Stimulated activated CD8-positive, alpha-beta memory T cell treated with anti-CD3 and anti-CD28 coated beads, Interleukin-7, amount 100 ng/mL, for 48 hours (primary cell): ENCODE measurements around the gene OR10A6.

ENCODE experiments used
- DNase-seq, 2 donors: peaks; one replicate each; pipeline ENCODE4 v3.0.0-alpha.2; 2020; ENCODE audit warnings: low read depth in 1 of 2; ENCODE audit errors: extremely low read depth in 1 of 2

The OR10A6 gene, protein sequence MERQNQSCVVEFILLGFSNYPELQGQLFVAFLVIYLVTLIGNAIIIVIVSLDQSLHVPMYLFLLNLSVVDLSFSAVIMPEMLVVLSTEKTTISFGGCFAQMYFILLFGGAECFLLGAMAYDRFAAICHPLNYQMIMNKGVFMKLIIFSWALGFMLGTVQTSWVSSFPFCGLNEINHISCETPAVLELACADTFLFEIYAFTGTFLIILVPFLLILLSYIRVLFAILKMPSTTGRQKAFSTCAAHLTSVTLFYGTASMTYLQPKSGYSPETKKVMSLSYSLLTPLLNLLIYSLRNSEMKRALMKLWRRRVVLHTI

DNA sequence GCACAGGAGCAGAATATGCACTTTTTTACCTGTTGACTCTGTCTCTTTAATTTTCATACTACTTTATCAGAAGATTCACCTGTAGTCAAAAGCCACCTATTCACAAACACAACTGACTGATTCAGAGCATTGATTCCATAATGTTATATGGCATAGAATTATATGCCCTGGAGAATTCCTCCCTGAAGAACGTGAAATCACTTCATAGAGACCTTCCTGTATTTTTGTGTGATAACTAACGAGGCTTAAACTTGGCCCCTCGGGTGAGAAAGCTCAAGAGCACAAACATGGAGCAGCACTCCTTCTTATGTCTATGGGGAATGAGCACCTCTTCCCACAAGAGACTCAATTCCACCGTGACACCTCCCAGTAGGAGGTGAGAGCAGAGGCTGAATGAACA lies at the start of gene OR10A6:
Gene OR10A6 (minus strand): TSS at position 101 of the 400 bp plus-strand sequence. CDS start 2,606 bp downstream, outside the sequence.
- no peak for DNase-seq

DNA sequence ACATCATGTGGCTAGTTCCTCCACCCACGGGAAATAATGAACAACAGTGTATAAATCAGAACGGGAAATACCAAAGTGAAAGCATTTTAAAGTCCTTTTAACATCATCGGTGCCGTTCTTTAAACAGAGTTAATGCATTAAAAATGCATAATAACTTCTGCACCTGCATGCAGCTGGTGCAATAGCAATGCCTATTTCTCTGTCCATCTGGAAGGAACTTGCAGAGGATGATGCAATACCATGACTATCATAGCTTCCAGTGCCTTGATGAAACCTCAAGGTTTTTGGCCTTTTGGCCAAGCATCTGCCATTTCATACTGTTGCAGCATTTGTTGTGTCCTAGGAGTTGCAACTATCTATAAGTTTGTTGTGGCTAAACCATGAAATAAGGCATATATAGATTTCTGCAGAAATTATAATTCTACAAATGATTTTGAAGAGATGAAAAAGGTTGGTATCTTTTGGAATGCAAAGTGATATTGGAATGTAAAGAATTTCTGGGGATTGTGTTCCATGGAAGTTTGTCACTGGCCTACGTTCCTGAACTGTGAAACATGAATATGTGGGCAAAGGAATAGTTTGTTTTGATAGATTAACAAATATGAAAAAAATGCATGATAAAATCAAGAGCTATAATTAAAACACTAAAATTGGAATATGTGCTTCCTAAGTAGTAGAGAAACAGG lies 46.3 kb upstream of the OR10A6 start:
- DNase-seq, result no peak

DNA sequence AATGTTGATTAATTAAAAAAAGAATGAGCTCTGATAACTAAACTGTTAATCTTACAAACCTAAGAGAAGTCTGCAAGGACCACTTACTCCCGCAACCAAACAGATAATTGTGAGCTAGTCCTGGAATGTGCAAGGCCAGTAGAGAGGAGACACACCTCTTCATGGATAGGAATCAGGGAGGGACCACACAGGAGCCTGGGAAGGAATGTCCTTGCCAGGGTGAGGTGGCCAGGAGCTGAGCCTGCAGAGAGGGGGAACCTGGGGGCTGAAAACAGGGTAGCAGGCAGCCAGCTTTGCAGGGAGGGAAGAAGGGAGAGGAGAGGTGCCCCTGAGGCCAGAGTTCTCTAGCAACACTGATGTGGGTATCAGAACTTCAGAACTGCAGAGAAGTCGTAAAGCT lies 43.6 kb upstream of the OR10A6 start:
- DNase-seq, result no peak

DNA sequence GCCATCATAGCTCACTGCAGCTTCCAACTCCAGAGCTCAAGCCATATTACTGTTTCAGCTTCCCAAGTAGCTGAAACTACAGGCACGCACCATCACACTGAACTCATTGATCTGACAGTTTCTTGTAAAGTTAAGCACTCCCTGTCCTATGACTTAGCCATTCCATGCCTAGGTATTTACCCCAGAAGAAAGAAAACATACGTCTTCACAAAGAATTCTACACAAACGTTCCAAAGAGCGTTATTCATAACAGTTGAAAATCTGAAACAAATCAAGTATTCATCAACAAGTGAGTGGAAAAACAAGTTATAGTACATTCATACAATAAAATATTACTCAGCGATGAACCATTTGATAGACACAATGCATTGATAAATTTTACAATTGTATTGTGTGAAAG lies 41.9 kb upstream of the OR10A6 start:
- no peak for DNase-seq

DNA sequence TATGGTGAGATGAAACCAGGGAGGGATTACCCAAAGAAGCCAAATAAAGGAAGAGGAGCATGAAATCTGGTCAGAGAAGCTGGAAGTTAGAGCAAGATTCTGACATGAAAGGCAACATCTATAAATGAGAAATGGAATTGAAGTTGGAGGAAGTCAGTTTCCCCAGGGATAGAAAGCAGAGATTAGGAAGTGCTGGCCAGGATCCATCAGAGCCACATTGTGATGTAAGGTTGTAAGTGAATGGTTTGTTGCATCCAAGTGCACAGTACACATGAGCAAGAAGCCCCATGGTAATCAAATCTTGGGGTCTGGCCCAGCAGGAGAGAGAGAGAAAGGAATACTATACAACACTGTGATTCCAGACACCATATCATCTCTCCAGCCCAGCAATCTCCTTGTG lies 40.8 kb upstream of the OR10A6 start:
- DNase-seq, result no peak

DNA sequence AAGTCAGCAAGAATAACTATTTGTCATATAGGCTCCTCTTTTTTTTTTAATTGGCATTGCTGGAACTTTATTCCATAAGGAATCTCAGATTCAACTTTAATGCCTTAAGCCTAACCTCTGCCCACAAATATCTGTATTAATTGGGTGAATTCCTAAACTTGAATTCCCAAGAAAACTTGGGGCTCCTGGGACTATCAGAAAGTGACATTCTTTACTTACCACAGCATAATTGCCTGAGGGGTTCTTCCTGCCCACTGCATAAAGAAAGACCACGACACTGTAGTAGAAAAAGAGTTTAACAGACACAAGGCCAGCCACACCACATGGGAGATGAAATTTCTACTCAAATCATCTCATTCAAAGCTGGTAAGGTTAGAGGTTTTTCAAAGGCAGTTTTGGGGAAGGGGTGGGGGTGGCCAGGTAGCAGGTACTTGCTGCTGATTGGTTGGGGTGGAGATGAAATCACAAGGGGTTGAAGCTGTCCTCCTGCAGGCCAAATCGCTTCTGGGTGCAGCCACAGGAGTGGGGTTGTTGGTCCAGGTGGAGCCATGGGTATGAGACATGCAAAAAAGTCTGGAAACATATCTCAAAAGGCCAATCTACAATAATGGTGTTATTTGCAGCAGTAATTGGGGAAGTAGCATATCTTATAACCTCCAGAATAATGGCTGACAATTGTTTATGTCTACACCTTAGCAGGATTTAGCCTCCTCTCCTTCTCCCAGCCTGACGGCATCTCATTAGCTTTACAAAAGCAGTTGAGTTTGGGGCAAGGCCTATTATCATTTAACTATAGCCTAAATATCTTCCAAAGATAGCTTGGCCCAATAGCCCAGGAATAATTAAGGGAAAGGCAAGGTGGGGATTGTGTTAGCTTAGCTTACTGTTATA lies 38.9 kb upstream of the OR10A6 start:
- no peak for DNase-seq

DNA sequence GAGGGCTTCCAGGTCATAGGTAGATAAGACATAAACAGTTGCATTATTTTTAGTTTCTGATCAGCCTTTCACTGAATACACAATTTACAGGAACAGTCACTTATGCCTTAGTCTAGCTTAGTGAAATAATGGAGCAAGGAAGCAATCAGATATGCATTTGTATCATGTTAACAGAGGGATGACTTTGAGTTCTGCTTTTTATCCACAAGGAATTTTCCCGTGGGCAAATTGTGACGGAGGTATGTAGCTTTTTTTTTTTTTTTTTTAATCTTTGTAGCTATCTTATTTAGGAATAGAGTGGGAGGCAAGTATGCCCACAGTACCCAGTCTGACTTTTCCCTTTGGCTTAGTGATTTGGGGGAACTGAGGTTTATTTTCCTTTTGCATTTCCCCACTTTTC lies 37.6 kb upstream of the OR10A6 start:
- DNase-seq, result no peak

DNA sequence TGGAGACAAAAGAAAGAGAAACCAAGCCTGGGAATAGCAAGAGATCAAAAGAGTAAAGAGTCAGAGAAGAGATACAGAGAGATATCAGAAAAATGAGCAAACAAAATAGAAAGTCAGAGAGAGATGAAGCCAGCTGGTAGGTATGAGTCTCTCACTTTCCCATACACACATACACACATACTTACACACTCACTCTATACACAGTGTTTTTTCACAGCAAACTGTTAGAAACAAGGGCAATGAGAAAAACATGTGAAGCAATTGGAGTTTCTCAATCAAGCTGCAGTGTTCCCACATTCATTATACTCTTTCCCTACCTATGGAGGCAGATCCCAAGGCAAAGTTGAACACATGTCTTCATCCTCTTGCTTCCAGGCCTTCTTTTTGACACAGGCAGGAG lies 36.8 kb upstream of the OR10A6 start:
- no peak for DNase-seq

DNA sequence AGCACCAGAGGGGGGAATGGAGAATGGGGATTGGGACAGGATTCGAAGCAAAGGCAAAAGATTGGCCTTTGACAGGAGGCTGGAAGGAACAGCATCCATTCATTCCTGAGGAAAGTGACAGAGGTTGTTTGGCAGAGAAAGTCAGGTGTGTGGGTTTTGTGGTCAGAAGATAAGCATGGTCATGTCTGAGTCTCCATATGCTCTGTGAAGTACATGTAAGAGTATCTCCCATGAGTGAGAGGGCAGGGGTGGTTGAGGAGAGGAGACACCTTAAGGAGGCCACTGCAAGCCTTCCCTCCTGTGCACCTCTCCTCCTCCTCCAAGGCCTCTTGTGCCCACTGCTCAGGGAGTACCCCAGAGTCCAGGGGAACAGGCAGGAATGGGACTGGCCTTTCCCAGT lies 36.0 kb upstream of the OR10A6 start:
- DNase-seq, result no peak

DNA sequence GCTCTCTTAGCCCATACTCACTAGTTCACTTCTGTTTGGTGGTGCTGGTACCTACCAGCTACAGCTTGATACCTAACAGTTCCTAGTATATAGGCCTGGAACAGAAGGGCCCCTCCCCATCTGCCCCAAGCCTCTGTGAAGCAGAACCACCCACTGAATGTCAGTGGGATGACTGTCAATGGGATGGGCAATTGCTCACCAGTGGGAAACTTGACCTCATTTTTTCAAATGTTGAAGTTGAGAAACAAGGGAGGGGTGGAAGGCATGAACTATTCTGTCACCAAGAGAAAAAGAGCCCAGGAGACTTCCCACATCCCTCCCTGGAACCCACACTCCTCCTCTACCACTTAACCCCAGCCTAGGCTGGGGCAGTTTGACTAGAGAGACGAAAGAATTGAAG lies 34.3 kb upstream of the OR10A6 start, which contains the start of gene NLRP10:
Gene NLRP10 (minus strand): TSS at position 62 of the 400 bp plus-strand sequence. CDS start 1,952 bp downstream, outside the sequence.
- DNase-seq, result no peak

DNA sequence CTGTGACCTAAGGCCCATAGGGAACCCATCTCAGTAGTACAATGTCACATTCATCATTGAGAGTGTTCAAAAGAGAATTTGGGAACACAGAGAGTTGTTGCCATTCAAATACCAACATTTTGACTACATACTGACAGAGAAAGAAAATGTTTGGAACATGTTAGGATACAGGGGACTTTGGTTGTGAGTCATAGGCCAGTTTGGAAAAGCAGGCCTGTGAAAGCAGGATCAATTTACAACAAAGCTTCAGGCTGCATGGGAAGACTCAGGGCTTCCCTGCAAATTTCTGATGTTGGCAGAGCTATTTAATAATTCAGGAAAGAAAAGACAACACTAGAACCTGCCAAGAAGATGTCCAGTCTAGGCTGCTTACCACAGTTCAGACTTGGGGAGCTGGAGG lies 33.8 kb upstream of the OR10A6 start:
- DNase-seq, result no peak

DNA sequence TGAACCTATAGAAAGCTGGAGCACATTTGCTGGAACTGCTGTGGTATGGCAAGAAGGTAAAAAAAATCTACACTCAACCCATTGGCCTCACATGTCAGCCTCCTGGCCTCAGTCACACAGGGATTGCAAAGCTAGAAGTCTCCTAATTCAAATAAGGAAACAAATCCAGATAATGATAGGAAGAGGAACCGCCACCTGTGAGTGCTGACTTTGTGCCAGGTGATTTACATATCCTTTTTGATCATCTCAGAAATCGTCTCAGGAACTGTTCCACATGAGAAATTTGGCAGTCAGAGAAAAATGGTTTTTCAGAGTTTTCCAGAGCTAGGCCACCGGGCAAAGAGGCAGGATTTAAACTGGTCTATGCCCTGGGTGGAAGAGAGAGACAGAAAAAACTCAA lies 33.2 kb upstream of the OR10A6 start:
- no peak for DNase-seq

DNA sequence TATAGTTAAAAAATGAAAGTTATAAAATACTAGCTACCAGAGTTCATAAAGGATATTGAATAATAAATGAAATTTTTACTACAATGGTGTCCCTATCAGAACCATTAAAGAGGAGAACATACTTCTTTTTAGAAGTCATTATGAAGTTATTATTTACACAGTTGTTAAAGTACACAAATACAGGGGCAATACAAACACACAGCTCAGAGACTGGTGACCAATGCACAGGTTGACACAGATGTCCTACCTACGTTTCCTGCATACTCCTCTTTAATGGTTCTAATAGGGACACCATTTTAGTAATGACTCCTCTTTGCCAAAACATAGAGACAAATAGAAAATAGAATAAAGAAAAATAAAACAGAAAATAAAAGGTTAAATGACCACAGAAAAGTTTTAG lies 24.1 kb upstream of the OR10A6 start:
- DNase-seq, result no peak

DNA sequence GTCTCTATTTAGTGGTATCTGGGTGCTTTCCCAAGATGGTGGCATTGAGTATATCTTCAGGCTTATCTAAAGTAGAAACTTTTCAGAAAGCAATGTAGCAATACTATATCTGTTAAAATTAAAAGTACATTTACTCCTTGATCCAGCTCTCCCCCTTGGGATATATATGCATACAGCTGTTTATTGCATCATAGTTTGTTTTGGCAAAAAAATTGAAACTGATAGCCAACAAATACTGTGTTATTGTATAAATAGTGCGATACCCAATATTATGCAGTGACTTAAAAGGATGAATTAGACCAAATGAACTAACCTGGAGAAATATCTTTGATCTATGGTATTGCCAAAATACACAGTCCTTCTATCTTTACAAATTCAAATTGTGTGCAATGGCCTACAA lies 18.9 kb upstream of the OR10A6 start:
- no peak for DNase-seq

DNA sequence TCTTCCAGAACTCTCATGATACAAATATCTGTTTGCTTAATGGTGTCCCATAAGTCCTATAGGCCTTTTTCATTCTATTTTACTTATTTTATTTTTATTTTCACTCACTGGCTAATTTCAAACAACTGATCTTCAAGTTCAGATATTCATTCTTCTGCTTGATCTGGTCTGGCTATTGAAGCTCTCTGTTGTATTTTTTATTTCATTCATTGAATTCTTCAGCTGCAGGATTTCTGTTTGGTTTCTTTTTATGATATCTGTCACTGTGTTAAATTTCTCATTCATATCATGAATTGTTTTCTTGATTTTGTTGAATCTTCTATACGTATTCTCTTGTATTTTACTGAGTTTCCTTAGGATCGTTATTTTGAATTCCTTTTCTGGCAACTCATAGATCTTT lies 13.1 kb upstream of the OR10A6 start:
- DNase-seq, result no peak

DNA sequence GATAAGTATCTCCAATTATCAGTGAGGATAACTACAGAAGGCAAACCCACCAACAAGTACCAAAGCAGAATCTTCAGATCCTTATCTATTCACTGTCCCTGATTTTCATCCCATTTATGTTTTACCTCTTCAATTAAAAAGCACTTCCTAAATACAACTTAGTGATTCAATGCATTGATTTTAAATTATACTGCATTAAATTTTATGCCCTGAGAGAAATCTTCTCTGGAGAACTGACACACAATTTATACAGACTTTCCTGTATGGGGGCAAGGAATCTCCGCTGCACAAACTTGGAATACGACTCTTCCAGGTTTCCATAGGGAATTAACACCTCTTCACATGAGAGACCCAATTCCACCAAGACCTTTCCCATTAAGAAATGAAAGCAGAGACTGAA lies 10.5 kb upstream of the OR10A6 start, which contains the start of gene OR10A3:
Gene OR10A3 (minus strand): TSS at position 101 of the 400 bp plus-strand sequence. CDS start 2,188 bp downstream, outside the sequence.
- DNase-seq, result no peak

DNA sequence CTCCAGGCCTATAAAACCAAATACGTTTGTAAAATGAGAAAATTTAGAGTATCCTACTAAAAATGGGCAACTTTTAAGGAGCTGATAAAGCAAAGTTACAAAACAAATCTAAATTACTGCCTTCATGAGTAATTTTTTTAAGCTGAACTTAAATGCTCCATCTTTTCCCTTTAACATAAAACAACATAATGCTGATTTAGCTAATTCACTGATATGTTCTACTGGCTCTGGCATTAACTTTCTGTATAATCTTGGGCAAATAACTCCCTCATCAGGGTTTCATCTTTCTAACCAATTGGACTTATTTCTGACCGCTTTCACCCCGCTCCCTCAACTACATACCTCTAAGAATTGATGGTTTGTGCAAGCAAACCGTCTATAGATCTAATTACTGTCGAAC lies 10.1 kb upstream of the OR10A6 start:
- DNase-seq, result no peak

DNA sequence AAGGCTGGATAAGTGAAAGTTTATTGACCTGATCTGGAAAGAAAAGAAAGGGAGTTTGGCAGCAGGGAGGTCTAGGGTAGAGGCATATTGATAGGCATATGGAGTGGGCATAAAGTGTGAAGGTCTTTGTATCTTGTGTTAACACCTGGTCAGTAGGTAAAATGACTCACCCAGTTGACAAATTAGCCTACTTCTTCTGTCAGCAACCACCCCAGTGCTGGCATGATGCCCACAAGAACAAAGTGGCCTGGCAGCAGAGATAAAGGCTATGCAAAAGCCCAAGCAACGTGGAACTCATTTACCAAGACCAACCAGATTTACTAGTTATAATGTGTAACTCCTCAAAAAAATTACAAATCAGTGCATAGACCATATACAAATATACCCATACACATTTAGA lies 5.5 kb upstream of the OR10A6 start:
- no peak for DNase-seq

DNA sequence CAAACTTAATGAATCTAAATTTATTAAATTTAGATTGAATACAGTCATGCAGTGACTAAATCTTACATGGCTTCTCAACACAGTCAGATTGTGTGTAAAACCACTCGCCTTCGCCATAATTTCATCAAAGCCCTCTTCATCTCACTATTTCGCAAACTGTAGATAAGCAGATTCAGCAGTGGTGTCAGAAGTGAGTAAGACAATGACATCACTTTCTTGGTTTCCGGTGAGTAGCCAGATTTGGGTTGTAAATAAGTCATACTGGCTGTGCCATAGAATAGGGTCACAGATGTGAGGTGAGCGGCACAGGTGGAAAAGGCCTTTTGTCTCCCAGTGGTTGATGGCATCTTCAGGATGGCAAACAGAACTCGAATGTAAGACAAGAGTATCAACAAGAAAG lies 3.4 kb downstream of the OR10A6 start:
- peak in 1 of 2 donors; percentile 0 for DNase-seq

DNA sequence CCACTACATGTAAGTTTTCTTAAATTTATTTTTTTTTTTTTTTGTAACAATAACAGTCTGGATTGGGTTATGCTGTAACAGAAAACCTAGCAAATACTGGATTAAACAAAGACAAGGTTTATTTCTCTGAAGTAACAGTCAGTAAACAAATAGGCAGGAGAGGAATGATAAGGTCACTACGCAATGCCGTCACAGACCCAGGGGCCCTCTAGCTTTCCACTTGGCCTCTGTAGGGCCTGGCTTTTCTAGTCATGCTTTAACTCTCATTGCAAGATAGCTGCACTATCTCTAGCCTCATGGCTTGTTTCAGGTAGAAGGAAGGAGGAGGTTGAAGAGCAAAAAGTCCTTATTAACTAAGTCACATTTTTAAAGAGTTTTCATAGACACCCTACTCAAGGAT lies 6.5 kb downstream of the OR10A6 start:
- DNase-seq, result no peak

DNA sequence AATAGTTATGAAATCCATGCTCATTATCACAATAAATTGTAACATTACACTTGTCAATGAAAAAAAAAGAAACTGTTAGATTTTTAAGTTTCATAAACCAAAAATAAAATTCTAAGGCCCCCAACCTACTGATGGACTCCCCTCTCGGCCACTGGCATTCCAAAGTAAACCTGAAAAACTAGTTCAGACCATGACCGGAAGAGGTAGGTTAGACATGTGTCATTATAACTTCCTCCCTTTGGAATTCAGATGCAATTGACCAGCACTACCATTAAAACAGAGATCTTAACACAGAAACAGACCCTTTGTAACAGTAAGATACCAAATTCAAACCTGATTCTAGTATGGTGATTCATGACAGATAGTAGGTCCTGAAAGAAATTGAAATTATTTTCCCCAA lies 12.9 kb downstream of the OR10A6 start:
- no peak for DNase-seq
